Thyroid gland (tissue), 4 donors: ENCODE results near the gene SREBF2. TPM values are rescaled to one million over a fixed set of nuclear protein-coding genes. Genes with fewer than 3 reads are reported as not detected.

Experiments used
- DNase-seq, 2 donors: peaks; one replicate each; pipeline ENCODE4 v3.0.0-alpha.2; 2019
- H3K27ac ChIP-seq, 3 donors: fragments of 200-600 bp; sonication (generic); 1 replicate in 2 of 3; 2 replicates in 1 of 3; pipeline ENCODE4 v1.5.1; 2016 to 2019; ENCODE audit warnings: mild to moderate bottlenecking in 1 of 3, moderate library complexity in 1 of 3
- H3K27me3 ChIP-seq: fragments of 200-600 bp; sonication (generic); one replicate; pipeline ENCODE4 v1.5.1; 2019
- H3K36me3 ChIP-seq, 2 donors: fragments of 200-600 bp; sonication (generic); one replicate each; pipeline ENCODE4 v1.5.1; 2016 to 2019
- H3K4me1 ChIP-seq, 2 donors: fragments of 200-600 bp; sonication (generic); one replicate each; pipeline ENCODE4 v1.5.1; 2017 to 2019
- H3K4me3 ChIP-seq, 3 donors: fragments of 200-600 bp; sonication (generic); replicated peaks in 1 of 3; 1 replicate in 2 of 3; 2 replicates in 1 of 3; pipeline ENCODE4 v1.5.1; 2016; ENCODE audit warnings: mild to moderate bottlenecking in 1 of 3
- H3K9me3 ChIP-seq: fragments of 200-600 bp; sonication (generic); one replicate; pipeline ENCODE4 v1.5.1; 2017
- CTCF ChIP-seq, 6 experiments: fragments of 200-600 bp in 3 of 6; fragments of 450-650 bp in 3 of 6; sonication (generic) in 3 of 6; IDR thresholded peaks; one replicate each; pipeline ENCODE4 v1.5.1; 2016 to 2019; ENCODE audit warnings: antibody characterized with exemption in 6 of 6, mild to moderate bottlenecking in 2 of 6, inconsistent platforms in 1 of 6, moderate library complexity in 1 of 6
- POLR2A ChIP-seq, 2 donors: fragments of 450-650 bp; IDR thresholded peaks; one replicate each; pipeline ENCODE4 v1.6.1; 2017; ENCODE audit warnings: antibody characterized with exemption in 2 of 2, mild to moderate bottlenecking in 2 of 2, moderate library complexity in 1 of 2
- WGBS, 2 donors: methylation state at CpG; one replicate each; pipeline ENCODE4 v1.1.5; 2017; 5-methylcytosine and 5-hydroxymethylcytosine counted together
- intact Hi-C: fragments of 100-400 bp; cut with DNase I; formaldehyde crosslinking; loops from one replicate; pipeline ENCODE4 v1.15.1; 2023
- total RNA-seq, 4 donors: library from RNA; depleted of rRNA; stranded (reverse); fragments of >200 nt; gene quantifications; one replicate each; pipeline ENCODE4 v1.2.3, GENCODE V29; 2016

Gene SREBF2
- total RNA-seq, 4 donors from 2014 or later: 34.4 to 91.8 (median 63.7) TPM

GRCh38 chr22:41805639-41806038 is 27.3 kb upstream of the SREBF2 start:
- H3K27me3 ChIP-seq: no peaks in the 10 kb centered on the region
- no peaks in the 10 kb centered on the region for H3K36me3 ChIP-seq
- H3K4me1 ChIP-seq: peaks cover 7 to 12% of the 10 kb centered on the region in 2 donors
- no peak for TF ChIP-seq POLR2A (IDR thresholded peaks at IDR 0.05)
- TF ChIP-seq CTCF (IDR thresholded peaks at IDR 0.05): no peak
- intact Hi-C loops: no loop called here
- H3K4me3 ChIP-seq: no peak overlapping the region
- H3K9me3 ChIP-seq: no peaks in the 10 kb centered on the region
- DNase-seq: no peak
- H3K27ac ChIP-seq: no peak overlapping the region

- Histone ChIP-seq H3K4me3 (no peak overlapping the region), H3K27ac (no peak overlapping the region), H3K9me3 (no peaks in the 10 kb centered on the region), H3K4me1 (no peaks in the 10 kb centered on the region), H3K36me3 (no peaks in the 10 kb centered on the region), H3K27me3 (no peaks in the 10 kb centered on the region)
- intact Hi-C loops: no loop called here
- DNase-seq: no peak
- WGBS, 2 donors: 83% methylated on average over 6 of the region's 6 CpGs
- TF ChIP-seq POLR2A (IDR thresholded peaks at IDR 0.05) (no peak), CTCF (IDR thresholded peaks at IDR 0.05) (no peak)
Measured at GRCh38 chr22:41808400-41808799, 24.5 kb upstream of the SREBF2 start.

GRCh38 chr22:41810022-41810421 is 22.9 kb upstream of the SREBF2 start:
- Histone ChIP-seq H3K27ac (no peak overlapping the region), H3K4me1 (no peaks in the 10 kb centered on the region), H3K36me3 (no peaks in the 10 kb centered on the region), H3K4me3 (no peak overlapping the region), H3K9me3 (no peaks in the 10 kb centered on the region), H3K27me3 (no peaks in the 10 kb centered on the region)
- WGBS, 2 donors: 89 to 94% methylated on average over 12 of the region's 12 CpGs
- no peak for DNase-seq
- TF ChIP-seq CTCF (IDR thresholded peaks at IDR 0.05) (no peak), POLR2A (IDR thresholded peaks at IDR 0.05) (no peak)
- intact Hi-C loops: no loop called here

- intact Hi-C loops: no loop called here
- TF ChIP-seq CTCF (IDR thresholded peaks at IDR 0.05): no peak
- TF ChIP-seq POLR2A (IDR thresholded peaks at IDR 0.05): no peak
- no peaks in the 10 kb centered on the region for H3K4me1 ChIP-seq
- no peak for DNase-seq
- no peak overlapping the region for H3K27ac ChIP-seq
- H3K9me3 ChIP-seq: no peaks in the 10 kb centered on the region
- H3K4me3 ChIP-seq: no peak overlapping the region
- no peaks in the 10 kb centered on the region for H3K27me3 ChIP-seq
- 98 to 99% methylated on average over 16 of the region's 16 CpGs for WGBS, 2 donors
- H3K36me3 ChIP-seq: no peaks in the 10 kb centered on the region
Measured at GRCh38 chr22:41812805-41813545, 19.9 kb upstream of the SREBF2 start.

GRCh38 chr22:41813726-41814410 is 19.0 kb upstream of the SREBF2 start:
- no peak overlapping the region for H3K27ac ChIP-seq
- intact Hi-C loops: no loop called here
- H3K27me3 ChIP-seq: no peaks in the 10 kb centered on the region
- no peak for TF ChIP-seq CTCF (IDR thresholded peaks at IDR 0.05)
- no peak for TF ChIP-seq POLR2A (IDR thresholded peaks at IDR 0.05)
- H3K36me3 ChIP-seq: no peaks in the 10 kb centered on the region
- DNase-seq: no peak
- 94 to 97% methylated on average over 6 to 9 of the region's 9 CpGs for WGBS, 2 donors
- H3K4me1 ChIP-seq: no peaks in the 10 kb centered on the region
- H3K9me3 ChIP-seq: no peaks in the 10 kb centered on the region
- H3K4me3 ChIP-seq: no peak overlapping the region
